HG03066 (cell line): ENCODE results near the gene DCP1B.

Experiments used
- ATAC-seq: cut with Tn5 transposase; IDR thresholded peaks from one replicate; pipeline ENCODE4 v1.9.1; 2021; ENCODE audit warnings: low read depth; ENCODE audit not compliant: unreplicated experiment

Gene DCP1B

DNA sequence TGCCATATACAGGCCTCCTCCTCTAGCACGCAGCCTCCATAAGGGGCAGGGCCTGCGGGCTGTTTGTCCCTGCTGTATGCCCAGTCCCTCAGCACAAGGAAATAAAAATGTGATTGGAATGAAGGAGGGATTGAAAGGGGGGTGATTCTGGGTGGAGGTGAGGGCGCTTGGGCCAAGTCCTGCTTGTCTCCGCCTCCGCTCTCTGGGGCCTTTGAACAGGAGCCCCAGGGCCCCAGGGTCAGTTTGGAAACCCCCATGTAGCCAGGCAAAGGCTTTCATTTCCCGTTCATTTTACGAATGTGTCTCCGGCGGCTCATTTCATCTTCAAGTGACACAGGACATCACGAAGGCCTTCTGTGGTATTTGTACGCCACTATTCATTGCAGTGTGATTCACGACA is 81.3 kb downstream of the DCP1B start:
- no peak for ATAC-seq

DNA sequence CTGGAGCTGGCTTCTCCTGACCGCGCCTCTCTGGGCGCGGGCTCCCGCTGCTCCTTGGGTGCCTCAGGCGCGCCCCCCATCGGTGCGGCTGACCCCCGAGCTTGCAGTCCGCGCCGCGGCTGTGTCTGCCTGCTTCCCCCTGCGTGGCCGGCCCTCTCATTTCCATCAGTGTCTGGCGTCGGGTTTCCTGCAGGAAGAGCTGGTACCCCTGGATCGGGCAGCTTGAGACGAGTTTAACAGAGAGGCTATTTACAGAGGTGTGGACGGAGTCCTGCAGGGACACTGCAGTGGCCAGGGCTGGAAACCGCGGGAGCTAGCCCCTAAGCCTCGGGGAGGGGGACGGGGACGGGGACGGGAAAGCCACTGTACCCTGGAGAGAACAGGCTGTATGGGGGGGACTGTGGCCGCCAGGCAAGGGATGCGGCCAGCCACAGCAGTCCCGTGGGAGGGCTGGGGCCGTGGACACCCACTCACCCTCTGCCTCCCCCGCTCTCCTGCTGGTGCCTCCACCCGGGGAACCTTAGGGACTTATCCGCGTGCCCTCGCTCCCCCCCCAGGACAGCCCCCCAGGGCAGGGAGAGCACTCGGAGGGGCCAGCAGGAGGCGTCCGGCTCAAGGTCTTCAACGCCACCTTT is 82.1 kb downstream of the DCP1B start:
- ATAC-seq: no peak

DNA sequence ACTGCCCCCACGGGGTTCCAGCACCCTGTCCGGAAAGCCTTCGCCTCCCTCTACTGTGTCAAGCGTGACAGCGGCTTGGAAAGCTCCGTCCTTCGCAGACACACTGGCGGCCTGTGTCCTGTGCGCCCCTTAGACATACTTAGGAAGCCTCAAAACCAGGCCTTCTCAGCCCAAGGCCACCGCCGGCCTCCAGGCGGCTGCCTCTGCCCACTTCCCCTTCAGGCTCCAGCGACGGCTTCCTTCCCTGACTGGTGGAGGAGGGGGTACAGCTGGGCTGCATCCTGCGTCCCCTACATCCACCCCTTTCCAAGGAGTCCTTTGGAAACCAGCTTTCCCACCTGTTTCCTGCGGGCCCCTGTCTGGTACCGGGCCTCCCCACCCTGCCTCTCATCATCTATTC is 83.3 kb downstream of the DCP1B start:
- no peak for ATAC-seq

DNA sequence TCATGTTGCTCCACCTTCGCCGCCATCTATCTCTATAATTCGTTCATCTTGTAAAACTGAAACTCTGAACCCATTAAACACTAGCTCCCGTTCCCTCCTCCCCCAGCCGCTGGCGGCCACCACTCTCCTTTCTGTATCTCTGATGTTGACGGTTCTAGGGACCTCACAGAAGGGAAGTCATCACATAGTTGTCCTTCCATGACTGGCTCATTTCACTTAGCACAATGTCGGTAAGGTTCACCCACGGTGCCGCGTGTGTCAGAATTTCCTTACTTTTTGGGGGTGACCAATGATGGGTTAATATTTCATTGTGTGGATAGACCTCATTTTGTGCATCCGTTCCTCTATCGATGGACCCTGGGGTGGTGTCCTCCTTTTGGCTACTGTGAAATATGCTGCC is 83.8 kb downstream of the DCP1B start:
- no peak for ATAC-seq

DNA sequence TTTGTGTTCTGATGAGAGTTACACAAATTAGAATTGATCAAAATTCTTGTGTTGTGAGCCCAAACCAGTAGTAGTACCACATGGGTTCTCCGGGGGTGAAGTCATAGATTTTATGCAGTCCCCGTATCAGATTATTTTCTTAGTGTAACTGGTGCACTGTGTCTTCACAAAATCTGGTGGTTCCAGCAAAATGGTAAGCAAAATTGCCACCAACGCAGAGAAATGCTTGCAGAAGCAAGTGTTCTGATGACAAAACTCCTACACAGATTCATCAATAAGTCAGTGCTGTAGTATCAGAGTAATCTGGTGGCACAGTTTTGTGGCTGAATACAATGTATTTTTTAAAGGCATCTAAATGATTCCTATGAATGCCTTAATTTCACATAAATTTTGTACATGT is 84.5 kb downstream of the DCP1B start:
- ATAC-seq: no peak

DNA sequence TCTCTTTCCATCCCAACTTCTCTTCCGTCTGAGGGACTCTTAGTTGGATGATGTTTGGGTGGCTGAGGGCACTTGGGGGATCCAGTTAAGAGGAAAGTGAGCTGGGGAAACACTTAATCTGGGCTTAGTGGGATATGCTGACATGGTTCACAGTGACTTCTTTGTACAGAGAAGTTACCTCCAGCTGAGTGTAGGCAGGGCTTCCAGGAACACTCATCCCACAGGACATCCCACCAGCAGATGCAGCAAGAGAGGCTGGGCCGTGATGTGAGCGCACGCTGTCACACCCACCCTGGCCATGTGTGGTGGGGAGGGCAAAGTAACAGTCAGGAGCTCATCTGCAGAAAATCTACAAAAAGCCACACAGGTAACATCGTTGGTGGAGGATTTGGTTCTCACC is 85.0 kb downstream of the DCP1B start:
- ATAC-seq: no peak

DNA sequence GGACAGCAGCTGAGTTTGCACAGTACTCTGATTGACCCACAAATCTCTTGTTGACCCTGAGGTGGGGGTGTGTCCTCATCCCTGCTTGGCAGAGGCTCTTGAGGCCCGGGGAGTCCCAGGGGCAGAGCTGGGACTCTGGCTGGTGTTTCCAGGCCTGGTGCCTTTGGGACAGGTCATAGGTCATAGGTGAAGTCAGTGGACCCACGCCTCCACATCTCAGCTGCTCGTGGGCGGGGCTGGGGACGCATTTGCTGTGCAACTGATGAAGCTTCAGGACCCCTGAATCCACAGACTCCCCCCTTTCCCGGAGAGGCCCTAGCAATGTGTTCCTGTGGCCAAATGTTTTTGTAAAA is 85.4 kb downstream of the DCP1B start:
- ATAC-seq: no peak

DNA sequence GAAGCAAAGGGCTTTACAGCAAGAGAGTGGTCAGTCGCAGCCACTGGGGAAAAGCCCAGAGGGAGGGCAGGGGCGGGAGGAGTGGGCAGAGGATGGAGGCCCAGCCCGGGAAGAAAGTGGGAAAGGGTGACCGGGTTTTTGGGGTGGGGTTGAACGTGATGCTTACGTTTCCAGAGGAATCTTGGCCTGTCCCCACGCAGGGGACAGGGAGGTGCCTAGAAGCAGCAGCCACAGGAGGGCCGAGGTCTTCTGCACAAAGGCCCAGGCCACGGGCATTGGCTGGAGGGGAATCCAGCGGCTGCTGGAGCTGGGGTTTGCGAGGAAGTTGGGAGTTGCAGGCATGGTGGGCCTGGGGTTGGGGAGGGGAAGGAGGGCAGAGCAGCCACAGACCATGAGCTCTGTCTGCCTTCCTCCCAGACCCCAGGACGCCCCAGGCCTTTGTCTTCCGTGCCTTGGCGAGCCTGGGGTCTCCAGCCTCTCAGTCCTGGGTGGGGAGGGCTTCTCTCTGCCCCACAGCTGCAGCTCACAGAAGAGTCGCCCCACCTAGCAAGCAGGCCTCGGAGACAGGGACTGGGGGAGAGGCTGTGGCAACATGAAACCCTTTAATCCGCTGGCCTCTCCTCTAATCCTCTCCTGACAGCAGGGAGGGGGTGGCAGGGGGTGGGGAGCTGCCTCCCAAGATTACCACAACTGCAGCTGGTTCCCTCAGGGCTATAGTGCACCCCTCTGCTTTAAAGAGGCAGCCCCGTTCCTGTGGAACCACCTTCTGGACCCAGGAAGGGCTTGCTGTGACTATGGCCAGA is 86.0 kb downstream of the DCP1B start, which contains the start of gene CACNA2D4:
Gene CACNA2D4, minus strand, starts transcription at position 572 of the 803 bp plus-strand sequence. Its CDS starts 179 bp downstream, at position 393.
- ATAC-seq: no peak

DNA sequence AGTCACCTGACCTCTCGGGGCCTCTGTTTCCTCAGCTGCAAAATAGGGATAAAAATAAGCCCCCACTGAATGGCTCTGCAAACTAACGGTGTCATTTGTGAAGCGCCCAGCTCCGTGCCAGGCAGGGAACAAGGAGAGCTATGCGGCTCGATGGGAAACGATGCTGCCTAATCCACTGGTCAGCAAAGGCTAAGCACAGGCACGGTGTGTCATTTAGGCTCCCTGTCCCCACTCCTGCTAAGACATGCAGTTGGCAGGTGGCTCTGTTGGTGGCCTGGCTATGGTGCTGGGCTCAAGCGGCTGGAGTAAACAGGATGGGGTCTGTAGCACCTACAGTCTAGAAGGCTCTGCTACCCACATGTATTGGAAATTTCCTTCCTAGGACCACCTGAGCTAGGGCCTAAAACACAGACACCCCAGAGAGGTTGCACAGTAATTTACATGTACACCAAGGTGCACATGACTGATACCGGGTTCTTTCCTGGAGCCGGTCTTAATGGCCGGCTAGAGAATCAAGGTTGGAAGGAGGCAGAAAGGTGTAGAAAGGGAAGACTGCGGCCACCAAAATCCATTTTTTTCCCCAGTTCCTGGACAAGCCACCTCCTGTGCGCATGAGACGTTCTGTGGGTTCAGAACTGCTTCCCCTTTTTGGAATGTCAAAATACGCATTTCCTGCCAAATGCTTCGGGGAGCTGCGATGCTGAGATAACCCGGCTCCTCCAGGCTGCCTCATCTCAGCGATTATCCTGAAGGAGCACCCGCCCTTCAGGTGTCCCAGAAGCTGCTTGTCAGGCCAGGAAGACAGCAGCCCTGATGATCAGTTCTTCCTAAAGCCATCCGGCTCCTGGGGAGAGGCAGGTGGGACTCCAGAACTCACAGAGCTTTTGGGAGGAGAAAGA is 86.8 kb downstream of the DCP1B start:
- ATAC-seq: no peak

DNA sequence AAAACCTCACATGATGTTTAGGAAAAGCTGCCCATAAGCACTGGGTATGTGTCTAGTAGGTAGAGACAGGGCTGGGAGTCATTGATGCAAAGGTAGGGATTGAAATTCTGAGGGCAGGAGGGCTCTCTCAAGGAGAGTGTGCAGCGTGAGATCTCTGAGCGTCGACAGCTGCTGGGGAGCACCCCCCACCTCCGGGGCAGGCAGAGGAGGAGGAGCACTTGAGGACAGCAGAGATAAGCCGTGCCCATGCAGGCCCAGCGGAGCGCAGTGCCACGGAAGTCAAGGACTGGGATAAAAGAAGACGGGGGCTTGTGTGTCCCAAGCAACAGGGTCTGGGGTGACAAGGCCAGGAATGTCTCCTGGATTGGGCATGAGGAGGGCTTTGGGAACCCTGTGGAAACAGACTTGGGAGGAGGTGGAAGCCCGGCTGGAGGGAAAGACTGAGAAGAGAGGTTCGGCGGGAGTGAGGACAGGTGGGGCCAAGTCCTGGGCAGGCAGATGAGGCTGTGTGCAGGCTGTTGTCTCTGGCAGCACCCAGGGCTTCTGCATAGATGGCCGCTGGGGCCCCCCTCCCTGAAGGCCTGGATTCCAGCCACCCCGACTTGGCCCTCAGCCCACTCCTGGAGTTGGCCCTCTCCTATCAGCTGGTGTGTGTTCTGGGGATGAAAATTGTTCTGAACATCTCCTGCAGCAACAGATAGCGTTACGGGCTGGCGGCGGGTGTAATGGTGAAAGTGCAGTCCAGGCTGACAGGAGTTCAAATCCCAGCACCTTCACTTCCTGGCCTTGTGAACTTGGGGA is 87.7 kb downstream of the DCP1B start:
- no peak for ATAC-seq

DNA sequence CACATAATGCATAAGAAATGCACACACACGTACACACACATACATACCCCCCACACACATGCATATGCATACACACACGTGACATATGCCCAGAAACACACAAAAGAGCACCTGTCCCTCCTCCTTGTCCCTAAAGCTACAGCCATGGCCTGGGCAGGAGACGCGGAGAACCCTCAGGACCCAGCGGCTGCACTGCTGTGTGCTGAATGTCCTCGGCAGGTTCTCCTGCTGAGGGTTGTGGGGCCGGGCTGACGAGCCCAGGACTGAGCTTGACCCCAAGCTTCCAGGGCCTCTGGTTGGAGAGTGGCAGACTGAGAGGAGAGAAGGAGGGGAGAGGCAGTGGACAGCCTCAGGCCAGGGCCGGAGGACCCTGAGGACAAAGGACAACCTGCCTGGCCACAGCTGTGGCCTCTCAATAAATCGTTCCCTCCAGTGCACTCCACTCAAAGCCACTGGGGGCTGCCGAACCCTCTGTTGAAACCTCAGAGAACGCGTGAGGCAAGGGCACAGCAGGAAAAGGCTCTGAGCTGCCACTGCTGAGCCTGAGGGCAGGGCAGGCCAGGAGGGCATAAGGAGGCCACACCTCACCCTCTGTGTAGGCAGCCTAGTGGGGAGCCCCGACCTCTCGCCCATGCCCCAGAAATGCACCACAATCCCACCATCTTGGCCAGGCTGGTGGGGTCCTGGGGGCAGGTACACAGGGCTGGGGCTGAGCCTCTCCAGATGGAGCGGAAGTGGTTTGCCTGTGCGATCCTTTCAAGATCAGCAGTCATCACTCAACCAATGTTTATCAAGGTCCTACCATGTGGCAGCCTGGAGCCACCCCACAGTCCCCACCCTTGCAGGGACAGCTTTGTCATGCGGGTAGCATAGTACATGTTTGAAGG is 88.9 kb downstream of the DCP1B start:
- no peak for ATAC-seq

DNA sequence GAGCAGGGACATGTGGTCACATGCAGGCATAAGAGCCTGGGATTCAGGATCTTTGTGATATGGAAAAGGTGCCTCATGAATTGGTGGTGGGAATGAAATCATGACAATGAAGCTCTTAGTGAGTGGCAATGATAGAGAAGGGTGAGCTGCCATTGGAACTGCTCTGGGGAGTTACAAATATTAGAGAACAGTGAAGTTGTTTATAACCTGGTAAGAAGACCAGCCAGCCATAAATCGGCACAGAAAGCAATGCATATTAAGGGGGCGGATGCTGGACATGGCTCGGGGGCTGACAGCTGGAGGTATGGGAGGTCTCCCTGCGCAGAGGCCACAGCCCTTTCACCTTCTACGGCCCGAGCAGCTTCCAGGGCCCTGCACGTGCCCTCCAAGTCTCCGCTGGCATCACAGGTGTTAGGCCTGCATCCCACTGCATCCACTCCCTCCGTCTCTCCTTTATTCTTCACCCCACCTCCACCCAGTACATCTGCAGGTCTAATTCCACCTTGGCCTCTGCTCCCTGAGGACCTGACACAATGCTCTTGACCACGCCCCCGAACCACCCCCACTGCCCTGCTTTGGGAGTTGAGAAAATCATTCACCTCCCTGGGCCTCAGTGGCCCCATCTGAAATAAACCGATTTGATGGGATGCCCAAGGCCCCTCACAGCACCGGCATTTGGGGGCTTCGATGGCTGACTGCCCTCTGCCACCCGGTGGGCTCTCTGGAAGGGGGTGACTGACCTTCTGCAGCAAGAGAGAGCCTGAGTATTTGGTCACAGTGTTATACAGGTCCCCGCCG is 89.9 kb downstream of the DCP1B start:
- ATAC-seq: no peak

DNA sequence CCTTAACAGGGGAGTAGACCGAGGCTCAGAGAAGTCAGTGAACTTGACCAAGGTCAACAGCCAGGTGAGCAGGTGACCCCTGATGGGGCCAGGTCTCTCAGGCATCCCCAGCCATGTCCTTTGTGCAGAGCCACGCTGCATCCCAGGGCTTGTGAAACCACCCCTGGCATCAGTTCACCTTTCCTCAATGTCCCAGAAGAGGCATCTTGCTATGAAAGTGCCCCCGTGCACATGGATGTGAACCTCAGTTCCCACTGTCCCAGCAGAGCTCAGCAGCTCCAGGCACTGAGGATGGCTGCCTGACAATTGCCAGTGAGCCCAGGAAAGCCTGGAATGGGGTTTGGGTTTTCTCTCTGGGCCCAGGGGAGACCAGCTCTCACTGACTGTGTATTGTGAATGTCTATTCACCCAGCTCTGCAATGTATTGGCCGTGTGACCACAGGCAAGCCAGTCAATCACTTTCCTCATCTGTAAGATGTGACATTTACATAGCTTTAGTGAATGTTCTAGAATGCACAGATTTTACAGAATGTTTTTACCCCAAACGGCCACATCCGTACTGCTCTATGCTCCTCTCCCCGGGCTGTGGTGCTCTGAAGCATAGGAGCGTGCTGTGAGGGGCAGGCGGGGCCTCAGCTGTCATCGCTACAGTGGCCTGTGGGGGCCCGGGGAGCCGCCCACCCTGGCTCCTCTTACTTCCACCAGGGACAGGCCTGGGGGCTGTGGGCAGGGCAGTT is 90.7 kb downstream of the DCP1B start:
- ATAC-seq: no peak

DNA sequence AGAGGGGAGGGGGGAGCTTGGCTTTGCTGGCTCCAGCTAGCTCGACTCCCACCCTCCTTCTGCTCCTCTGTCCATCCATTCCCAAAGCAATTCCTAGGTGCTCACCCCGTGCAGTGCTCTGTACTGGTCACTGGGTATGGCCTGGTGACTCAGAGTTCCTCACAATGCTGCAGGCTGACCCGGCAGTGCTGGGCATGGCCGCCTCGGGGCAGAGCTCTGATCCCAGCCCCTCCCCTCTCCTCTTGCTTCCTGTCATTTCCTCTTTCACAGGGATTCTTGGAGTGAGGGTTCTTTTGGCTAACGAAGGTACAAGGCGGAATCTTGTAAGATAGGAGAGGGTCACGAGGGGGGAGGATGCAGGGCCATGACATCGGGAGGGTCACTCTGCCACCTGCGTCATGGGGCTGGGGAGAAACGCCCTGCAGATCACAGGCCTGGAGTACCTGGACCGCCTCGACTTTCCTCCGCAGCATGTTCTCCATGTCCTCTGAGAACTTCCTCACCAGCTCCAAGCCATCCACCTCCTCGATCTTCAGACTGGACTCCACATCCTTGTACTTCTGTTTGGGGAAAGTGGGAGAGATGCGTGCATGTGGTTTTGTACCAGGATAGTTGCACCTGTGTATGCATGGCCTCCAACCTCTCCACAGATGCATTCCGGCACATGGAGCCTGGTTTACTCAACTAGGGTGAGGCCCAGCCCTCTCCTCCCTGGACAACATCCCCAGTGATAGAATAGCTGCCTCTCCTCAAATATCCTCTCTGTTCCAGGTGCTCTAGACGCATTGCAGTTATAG is 91.5 kb downstream of the DCP1B start:
- no peak for ATAC-seq

DNA sequence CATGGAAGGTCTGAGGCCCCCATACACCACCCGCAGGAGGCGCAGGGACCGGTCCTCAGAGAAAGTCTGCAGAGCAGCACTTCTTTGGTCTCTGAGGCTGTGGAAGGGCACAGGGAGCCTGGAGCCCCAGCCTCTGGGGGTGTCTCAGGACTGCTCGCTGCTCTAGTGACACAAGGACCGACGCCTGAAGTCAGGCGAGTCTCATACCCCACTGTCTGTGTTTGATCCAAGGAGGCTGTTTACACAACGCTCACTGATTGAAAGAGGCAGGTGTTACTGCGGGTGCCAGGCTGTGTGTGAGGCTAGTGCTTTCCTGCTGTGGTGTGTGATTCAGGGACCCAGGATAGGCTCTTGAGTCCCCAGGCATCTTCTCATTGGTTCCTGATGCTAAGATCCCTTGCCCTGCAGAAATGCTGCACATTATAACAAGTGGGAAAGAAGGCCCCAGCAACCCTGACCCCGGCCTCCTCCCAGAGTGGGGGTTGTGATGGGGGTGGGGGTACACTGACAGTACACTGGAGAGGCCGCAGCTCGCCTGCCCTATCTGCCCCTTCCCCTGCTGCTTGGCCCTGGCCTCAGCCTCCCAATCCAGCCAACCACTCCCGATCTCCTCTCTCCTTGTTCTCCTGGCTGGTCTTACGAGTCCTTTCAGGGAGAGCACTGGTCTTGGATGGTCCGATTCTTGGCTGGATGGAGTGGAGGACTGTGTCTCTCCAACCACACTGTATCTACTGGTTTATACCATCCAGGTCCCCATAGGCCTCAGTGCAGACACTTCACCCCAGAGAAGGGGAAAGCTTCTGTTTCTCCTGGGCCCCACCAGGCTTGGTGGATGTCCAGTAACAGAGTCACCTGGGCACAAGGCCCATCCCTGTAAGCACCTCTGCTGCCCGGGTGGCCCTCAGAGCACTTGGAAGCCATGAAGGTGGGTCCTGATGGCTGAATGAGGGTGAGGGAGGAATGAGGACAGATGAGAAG is 92.4 kb downstream of the DCP1B start:
- no peak for ATAC-seq

DNA sequence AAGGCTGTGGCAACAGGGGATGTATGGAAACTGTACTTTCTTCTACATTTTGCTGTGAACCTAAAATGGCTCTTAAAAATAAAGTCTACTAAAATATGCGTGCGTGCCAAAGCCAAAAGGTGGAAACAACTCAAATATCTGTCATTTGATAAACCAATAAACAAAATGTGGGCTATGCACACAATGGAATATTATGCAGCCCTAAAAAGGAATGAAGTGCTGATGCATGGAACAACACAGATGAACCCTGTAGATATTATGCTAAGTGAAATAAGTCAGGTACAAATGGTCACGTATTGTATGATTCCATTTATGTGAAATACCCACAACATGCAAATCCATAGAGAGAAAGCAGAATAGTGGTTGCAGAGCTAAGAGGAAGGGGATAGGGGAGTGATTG is 93.8 kb downstream of the DCP1B start:
- no peak for ATAC-seq
